Spleen (tissue), 7 donors: ENCODE measurements around the gene DTWD1.

Source experiments
- POLR2A ChIP-seq, 3 donors: fragments of 450-650 bp; IDR thresholded peaks; one replicate each; pipeline ENCODE4 v1.5.1; 2017; ENCODE audit warnings: antibody characterized with exemption in 3 of 3, mild to moderate bottlenecking in 1 of 3
- TF ChIP-seq, protein P1 (sequence below), 11 experiments: fragments of 200-600 bp in 7 of 11; fragments of 450-650 bp in 4 of 11; sonication (generic) in 4 of 11; IDR thresholded peaks in 8 of 11; conservative IDR thresholded peaks in 3 of 11; 1 replicate in 7 of 11; 2 replicates in 4 of 11; pipeline versions ENCODE4 v1.4.0 to v1.8.0; 2016 to 2021; ENCODE audit warnings: antibody characterized with exemption in 11 of 11, inconsistent platforms in 4 of 11, mild to moderate bottlenecking in 1 of 11
- donor health status: DM: no; HTN: no; CAD: no; lungs with moderate emphysema.
- donor health status: DM: no; HTN: no; CAD: no.
- donor health status: DM: no; HTN: no; CAD: no.

- TF ChIP-seq, protein P1, sequence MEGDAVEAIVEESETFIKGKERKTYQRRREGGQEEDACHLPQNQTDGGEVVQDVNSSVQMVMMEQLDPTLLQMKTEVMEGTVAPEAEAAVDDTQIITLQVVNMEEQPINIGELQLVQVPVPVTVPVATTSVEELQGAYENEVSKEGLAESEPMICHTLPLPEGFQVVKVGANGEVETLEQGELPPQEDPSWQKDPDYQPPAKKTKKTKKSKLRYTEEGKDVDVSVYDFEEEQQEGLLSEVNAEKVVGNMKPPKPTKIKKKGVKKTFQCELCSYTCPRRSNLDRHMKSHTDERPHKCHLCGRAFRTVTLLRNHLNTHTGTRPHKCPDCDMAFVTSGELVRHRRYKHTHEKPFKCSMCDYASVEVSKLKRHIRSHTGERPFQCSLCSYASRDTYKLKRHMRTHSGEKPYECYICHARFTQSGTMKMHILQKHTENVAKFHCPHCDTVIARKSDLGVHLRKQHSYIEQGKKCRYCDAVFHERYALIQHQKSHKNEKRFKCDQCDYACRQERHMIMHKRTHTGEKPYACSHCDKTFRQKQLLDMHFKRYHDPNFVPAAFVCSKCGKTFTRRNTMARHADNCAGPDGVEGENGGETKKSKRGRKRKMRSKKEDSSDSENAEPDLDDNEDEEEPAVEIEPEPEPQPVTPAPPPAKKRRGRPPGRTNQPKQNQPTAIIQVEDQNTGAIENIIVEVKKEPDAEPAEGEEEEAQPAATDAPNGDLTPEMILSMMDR (IDR thresholded peaks at IDR 0.05 in 8 of 11, conservative IDR thresholded peaks at IDR 0.05 in 3 of 11), result no peak
- no peak for TF ChIP-seq POLR2A (IDR thresholded peaks at IDR 0.05)
These were observed 75.6 kb downstream of the DTWD1 start for GRCh38 chr15:49696433-49696832.
